Left cardiac atrium (tissue), 4 donors: ENCODE measurements around the gene SLCO2A1. TPM values are rescaled to one million over a fixed set of nuclear protein-coding genes. Genes with fewer than 3 reads are reported as not detected.

Experiments
- ATAC-seq, 2 donors: fragments of 200-7000 bp; cut with Tn5 transposase; one replicate each; pipeline ENCODE4 v1.9.1; 2020; ENCODE audit warnings: mild to moderate bottlenecking in 2 of 2, moderate library complexity in 2 of 2
- DNase-seq: peaks from one replicate; pipeline ENCODE4 v3.0.0-alpha.2; 2020
- intact Hi-C, 2 donors: fragments of 100-400 bp; cut with DNase I; formaldehyde crosslinking; loops; one replicate each; pipeline versions ENCODE4 v1.14.1 to v1.15.1; 2022 to 2023
- total RNA-seq, 2 donors: library from RNA; stranded (reverse); fragmentation: NEBNext Ultra II Directional; extraction: Animal tissue kit (Norgen Biotek cat#: 25700); gene quantifications; one replicate each; pipeline ENCODE4 v1.2.1, GENCODE V29; 2021
- donor health status: DM: no; HTN: yes; CAD: no.
- donor health status: DM: no; HTN: yes; CAD: no; lungs with severe emphysema.
- donor health status: DM: yes; HTN: yes; CAD: no.
- donor health status: Dilated cardiomyopathy.

Gene SLCO2A1
- total RNA-seq, 2 donors from 2014 or later, result 15.4 to 67.6 TPM

DNA sequence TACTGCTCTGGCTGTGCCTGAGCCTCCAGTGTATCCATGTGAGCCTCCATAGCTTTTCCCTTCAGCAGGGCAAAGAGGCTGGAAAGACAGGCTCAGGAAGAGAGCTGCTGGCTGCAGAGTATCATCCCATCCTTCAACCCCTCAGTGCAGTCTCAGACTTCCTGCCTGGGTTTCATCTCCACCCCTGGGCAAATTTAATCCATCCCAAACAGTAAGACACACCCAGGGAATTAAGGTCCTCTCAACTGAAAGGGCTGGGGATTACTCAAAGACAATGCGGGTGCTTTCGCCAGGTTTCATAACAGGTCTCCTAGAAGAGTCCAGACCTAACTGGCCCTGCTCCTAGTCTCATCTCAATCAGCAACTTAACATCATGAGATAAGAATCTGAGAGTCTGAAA is 15.5 kb downstream of the SLCO2A1 start:
- intact Hi-C loops, result no loop called here
- ATAC-seq, result no peak
- no peak for DNase-seq

DNA sequence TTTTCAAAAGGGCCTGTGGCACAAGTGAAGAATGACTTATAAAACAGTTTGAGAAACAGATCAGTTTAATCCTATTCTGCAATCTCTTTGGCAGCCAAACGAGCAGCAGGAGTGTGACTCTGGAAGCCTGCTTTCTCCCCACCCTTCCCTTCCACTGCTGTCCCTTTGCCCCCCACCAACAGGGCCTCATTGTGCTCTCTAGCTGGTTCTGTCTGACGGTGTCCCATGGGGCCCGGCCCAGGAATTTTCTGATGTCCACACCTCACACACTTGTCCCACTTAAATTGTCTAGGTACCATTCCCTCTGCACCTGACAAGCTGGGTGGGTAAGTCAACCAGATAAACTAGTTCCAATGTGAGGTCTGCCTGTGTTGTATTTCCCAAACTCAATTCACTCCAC is 16.4 kb downstream of the SLCO2A1 start:
- DNase-seq (no peak), ATAC-seq (no peak)
- intact Hi-C loops, result no loop called here

DNA sequence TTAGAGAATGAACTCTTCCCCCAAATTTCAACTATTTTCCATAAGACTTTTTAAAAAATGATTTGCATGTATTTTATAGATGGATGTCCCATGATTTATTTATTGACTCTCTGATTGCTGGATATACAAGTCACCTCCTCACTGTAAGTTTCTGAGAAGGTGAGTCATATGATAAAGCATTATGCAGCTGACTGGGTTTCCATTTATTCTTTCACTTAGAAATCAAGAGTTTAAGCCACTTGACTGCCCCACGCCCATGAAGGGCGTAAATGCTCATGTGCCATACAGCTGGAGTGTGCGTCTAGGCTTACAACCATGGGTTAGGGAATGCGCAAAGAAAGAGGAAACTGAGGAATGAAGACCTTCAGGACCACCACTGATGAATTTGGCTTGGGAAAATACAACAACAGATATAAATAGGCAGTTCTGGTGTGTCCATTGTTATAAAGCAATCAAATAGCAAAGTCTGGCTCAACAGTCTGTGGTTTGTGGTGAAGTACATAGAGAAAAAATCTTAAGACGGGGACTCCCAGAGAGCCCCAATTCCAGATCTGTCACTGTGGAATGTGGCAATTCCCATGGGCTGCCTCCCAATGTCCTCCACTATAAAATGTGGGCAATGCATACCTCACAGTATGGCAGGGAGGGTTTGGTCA is 20.3 kb downstream of the SLCO2A1 start:
- intact Hi-C loops, result no loop called here
- no peak for ATAC-seq
- no peak for DNase-seq

DNA sequence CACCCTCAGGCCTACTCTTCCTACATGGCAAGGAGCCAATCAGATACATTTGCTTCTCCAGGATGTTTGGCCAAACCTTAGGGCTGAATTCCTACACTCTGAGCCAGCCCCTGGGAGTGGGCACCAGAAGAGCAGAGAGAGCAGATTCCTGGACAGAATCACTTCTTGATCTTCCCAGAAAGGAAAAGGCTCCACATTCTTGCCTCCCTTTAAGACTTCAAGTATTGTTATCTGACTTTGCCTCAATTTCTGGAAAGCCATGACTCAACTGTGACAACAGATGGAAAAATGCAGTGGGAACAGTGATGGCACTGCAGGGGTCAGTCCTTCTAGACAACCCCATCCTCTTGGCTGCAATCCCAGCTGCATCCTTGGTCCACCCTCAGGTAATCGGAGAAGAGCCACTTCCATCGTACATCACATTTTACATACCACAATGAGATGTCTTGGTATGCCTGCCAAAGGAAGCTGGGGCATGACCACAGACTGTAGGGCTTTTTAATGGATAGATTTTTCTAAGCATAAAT is 21.0 kb downstream of the SLCO2A1 start:
- ATAC-seq (peak in 1 of 2 donors; percentile 44), DNase-seq (no peak)
- intact Hi-C loops, result no loop called here

DNA sequence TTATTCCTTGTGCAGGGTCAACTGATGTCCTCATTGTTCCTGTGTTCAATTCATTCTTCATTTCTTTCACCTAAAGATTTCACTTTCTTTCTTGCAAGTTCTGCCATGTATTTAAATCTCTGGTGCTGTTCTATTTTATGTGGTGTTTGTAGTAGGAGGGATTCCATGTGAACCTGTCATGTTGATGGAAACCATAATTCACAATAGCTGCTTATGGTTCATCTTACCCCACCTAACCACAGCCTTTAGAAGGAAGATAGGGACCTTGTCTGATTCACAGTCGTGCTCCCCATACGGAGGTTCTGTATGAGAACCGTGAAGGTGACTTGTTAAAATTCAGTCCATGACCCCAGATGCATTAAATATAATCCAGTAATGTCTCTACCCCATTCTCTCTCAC is 21.9 kb downstream of the SLCO2A1 start:
- no peak for DNase-seq
- ATAC-seq, result no peak
- intact Hi-C loops, result no loop called here

DNA sequence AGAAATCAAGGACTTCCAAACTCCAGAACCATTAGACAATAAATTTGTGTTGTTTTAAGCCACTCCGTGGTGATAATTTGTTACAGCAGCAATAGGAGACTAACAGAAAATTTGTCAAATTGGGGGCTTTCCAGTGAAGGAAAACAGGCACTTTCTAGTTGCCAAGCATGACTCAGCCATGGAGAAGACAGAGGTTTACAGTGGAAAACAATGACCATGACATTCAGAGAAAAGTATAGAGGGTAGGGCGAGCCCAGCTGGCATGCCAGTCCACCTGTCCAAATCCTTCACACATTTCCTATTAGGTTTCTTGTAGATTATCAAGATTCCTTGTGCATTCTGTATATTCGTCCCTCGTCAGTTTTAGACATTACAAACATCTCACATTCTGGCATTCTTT is 24.9 kb downstream of the SLCO2A1 start:
- ATAC-seq (no peak), DNase-seq (no peak)
- intact Hi-C loops, result no loop called here

DNA sequence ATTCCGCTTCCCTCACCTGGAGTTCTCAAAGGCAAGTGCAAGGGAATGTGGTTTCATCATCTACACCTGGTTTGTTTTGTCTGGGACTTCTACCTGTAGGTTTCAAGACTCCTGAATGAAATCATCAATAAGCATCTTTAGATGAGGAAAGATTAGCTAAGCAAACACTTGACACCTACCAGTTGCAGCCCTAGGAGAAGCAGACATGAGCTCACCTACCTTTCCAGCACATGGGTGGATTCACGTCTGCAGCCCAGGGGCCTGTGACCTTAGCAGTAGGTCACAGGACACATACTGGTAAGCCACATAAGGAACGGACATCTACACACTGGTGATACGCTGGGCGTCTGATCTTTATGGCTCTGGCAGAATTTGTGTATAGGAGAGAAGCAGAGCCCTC is 26.7 kb downstream of the SLCO2A1 start:
- DNase-seq, result no peak
- ATAC-seq, result no peak
- intact Hi-C loops, result no loop called here

DNA sequence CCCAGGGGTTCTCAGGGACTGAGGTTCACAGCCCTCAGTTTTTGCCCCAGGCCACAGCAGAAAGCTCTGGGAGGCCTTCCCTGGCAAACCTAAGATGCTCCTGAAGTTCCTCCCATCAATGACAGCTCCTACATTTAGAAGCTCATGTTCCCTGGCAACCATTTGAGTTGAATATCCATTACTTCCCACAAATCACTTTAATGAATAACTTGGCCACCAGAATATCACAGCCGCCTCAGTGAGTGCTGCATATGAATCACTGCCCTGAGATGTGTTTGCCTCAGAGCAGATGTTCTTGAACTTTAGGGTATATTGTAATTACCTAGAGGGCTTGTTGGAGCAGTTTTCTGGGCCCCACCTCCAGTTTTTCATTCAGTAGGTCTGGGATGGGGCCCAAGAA is 27.4 kb downstream of the SLCO2A1 start:
- intact Hi-C loops, result no loop called here
- DNase-seq (no peak), ATAC-seq (no peak)

DNA sequence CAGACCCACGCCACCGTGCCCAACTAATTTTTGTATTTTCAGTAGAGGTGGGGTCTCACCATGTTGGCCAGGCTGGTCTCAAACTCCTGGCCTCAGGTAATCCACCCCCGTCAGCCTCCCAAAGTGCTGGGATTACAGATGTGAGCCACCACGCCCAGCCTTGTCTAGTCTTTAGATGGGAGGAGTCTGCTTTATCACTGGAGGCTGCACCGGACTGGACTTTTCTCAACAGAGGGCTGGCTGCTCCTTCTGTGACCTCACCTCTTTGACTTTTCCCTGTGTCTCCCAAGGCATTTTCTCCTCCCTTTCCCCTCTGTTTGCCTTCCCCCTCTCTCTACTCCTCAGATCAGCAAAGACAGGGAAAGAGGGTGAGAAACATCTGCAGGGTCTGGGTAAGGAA is 28.5 kb downstream of the SLCO2A1 start:
- intact Hi-C loops, result no loop called here
- DNase-seq (no peak), ATAC-seq (no peak)

DNA sequence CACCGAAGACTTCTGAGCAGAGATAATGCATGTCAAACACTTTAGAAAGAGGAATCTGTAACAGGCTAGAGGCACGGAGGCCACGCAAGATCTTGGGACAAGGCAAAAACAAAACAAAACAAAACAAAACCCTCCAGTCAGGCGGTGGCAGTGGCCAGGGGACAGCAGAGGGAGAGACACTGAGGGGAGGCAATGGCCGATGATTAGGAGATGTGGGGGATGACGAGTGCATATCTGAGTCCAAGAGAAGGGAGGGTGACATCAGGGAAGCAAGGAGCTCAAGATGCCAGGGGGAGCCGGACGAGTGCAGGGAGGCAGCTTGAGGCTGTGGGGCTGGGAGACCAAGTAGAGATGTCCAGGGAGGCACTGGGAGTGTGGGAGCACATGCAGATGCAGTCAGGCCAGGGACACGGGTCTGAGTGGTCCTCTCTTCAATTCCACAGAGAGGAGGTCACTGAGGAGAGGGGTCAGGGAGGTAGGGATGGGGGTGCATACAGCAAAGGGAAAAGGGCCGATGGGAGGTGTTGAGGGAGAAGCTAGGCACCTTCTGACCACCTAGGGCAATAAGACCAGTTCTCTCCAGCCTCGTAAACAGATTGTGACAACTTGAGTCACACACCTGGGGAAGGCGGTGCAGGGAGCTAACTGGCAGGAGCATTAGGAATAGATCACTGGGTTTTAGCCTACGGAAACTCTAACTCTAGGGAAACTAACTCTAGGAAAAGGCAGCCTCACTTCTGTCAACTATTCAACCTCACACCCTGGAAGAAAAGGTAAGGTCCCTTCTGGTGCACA is 29.6 kb downstream of the SLCO2A1 start:
- intact Hi-C loops, result no loop called here
- DNase-seq, result no peak
- no peak for ATAC-seq

DNA sequence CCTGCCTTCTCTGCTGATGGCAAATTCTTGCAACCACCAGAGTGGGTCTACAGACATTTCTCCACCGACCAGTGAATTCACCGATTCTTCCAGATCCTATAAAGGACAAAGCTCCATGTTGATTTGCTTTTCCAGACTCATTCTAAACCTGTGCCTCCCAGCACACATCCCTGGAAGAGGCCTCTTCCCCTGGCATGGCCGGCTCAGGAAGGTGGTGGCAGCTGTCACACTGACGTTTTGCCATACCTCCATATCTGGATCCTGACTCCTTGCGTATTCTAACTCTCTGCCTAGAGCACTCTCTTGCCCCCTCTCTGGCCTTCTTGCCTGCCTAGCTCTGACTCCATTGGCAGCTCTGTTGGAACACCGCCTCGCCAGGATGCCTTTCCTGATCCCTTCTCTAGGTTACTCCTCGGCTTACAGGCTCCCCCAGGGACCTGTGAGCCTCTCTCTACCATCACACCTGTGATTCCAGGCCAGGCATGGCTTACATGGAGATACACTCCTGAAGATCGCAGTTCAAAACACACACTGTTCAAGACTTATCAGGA is 31.0 kb downstream of the SLCO2A1 start:
- DNase-seq (no peak), ATAC-seq (no peak)
- intact Hi-C loops, result no loop called here

DNA sequence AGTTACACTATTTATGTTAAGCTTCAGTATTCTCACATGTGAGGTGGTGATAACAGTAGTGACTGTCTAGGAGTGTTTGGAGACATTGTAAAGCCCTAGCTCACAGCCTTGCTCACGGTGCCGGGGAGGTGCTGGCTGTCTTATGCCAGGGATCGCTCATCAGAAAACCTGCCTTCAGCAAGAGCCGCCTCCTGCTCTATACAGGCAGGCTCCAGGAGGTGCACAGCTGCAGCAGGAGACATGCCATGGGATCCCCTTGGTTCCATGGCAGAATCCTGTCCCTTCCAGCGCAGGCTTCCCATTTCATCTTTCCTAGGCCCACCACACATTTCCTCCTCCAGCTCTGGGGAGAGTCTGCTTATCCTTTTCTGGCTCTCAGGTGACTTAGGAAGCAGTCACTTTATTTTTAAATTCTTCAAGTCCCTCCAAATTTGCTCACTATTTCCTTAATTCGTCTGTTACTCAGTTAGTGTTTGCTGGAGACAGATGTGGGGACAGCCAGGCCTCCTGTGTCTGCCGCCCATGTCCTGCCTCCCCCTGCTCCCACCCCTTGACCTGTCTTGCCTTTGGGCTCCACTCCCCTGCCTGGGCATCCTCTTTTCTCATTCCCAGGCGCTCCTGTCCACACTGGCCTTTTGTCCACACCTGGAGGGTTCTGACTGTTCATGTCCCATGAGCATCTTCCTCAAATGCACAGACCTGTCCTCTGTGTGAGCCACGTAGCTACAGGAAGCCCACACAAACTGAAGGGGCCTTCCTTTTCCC is 31.7 kb downstream of the SLCO2A1 start:
- DNase-seq, result no peak
- ATAC-seq, result peak; percentile 20 to 43
- intact Hi-C loops, result no loop called here

DNA sequence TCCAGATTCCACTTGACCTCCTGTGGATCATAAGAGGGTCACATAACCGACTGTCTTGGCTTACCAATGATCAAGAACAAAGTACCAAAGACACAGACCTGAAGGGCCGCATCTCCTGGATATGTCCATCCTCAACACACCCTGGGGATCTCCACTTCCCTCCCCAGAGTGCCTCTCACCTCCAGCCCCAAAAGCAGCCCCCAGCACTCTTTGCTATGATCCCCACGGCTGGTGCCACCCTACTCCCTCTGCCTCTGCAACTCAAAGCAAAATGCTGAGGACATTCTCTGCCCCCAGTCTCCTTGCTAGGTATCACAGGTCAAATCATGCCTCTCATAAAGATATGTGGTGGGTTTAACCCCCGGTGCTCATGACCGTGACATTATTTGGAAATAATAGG is 32.7 kb downstream of the SLCO2A1 start:
- ATAC-seq (no peak), DNase-seq (no peak)
- intact Hi-C loops, result no loop called here

DNA sequence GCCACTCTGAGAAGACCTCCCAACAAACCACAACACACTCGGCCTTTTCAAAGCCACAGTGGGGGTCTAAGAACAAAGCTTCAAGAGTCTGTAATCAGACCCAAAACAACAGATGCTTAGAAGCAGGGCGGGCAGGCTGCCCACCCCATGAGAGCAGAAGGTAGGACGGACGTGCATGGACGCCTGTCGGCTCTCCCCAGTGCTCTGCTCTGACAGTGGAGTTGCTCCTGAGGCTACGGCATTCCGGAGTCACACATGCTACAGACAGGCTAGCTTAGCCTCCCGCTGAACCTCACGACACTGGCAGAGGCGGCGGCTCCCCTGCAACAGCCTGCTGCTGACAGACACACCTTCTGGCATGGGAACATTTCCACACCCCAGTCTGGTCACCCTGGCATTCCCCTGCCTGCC is 33.5 kb downstream of the SLCO2A1 start:
- DNase-seq, result no peak
- intact Hi-C loops, result no loop called here
- ATAC-seq, result peak; percentile 13 to 62

DNA sequence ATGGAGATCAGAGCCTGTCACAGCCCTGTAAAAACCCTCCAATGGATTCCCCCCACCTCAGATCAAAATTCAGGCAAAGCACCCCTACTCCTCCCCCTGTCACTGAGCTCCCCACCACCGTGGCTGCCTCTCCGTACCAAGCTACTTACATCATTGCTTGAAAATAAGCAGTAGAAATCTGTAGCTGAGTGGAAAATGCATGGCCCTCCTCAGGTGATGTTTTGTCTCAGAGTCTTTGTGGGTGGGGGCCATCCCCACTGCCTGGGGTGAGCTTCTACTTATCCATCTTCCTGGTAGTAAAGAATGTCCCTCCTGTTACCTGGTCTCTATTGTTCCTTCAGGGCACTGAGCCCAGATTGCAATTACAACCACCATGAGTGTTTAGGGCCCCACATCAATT is 34.5 kb downstream of the SLCO2A1 start:
- ATAC-seq, result no peak
- no peak for DNase-seq
- intact Hi-C loops, result no loop called here

DNA sequence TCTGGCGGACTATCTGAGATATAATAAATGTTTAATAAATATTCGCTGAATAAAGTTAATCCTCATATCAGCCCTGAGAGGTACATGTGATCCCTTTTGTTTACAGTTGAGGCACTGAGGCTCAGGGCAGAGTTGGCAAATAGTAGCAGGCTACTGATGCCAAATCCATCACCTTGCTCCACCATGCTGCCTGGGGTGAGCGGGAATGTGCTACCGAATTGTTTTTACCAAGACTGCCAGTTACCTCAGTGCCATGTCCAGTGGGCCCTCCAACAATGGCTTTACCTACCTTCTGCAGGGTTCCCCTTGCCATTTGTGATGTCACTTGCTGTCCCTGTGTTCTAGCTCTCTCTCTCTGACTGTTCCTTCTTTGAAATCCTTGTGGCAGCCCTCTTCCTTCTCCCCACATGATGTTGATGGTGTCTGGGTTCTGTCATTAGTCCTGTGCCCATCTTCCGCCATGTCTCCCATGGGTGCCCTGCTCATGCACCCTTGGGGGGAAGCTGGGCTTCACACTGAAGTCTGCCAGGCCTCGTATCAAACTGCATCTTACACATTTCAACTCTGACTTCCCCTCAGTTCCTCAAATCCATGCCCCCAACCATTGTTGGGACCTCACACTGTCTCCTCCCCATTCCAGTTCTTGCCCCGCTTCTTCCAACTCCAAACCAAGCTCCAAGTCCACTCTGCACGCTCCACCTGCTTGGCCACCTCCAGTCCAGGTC is 35.4 kb downstream of the SLCO2A1 start:
- intact Hi-C loops, result no loop called here
- DNase-seq (no peak), ATAC-seq (no peak)

DNA sequence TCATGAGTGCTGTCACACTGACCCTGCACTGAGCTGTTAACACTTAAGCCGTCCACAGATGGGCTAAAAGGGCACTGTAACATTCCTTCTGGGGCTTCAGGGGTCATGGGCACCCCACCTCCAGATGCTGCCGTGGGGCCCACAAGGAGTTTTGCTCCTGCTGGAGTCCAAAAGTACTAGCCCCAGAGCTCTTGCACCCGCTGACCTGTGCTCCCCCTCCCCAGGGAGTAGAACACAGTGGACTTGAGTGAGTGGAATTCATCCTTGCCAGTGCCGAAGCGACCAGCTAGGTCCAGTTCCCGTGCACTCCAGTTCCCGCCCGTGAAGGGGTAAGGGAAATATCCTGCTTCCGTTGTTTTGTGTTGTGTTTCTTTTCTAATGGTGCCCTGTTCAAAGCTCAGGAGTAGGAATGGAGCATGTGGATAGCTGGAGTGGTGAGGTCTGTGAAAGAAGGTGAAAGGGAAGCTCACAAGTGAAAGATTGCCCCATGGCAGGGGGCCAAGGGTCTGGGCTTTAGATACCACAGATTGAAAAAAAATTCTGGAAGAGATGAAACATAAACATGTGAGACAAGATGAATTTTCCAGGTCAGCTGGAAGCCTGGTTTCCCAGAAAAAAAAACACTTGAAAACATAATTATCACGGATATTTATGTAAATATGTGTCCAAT is 36.6 kb downstream of the SLCO2A1 start:
- intact Hi-C loops, result no loop called here
- DNase-seq (no peak), ATAC-seq (no peak)

DNA sequence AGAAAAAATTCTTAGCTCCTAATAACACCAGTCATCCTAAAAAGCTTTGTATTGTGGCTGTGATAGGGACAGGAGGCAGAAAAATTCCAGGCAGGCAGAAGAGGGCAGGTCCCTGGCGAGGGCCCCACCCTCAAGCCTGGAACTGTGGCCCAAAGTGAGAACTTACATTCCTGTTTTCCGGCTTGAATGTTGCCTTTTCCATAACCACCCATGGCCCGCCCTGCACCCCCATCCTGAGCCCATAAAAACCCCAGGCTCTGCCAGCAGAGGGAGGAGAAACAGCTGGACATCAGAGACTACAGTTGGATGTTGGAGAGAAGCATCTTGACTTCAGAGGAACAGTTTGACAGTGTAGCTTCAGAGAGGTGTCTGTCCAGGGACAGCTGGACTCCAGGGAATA is 37.3 kb downstream of the SLCO2A1 start:
- ATAC-seq, result peak in 1 of 2 donors; percentile 42
- DNase-seq, result peak; percentile 74
- intact Hi-C loops, result no loop called here

DNA sequence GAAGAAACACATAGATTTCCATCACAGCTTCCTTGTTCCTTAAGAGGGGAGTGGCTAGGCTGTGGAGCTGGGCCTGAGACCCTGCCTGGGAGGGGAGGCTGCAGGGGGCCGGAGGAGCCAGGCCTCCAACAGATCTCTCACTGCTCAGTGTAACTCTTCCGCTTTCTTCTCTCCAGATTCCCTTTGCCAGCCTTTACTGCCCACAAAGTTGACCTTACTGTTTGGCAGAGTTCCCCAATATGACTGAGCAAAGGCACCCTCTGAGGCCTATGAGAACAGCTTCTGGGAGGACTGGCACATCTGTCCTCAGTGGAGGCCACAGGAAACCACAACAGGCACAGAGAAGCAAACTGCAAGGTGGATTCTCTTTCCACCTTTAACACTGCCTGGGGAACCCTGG is 38.1 kb downstream of the SLCO2A1 start:
- intact Hi-C loops, result no loop called here
- DNase-seq (no peak), ATAC-seq (peak in 1 of 2 donors; percentile 55)
